Mesendoderm (in vitro differentiated cells): ENCODE results near the gene MARCHF9. TPM values are rescaled to one million over a fixed set of nuclear protein-coding genes. Genes with fewer than 3 reads are reported as not detected.

Experiments used
- DNase-seq: peaks from one replicate; pipeline ENCODE4 v3.0.0; 2013
- H2AK5ac ChIP-seq: 2 replicates; pipeline ENCODE4 v1.6.1; 2013; ENCODE audit warnings: low read length, inconsistent platforms
- H2BK120ac ChIP-seq: 2 replicates; pipeline ENCODE4 v1.6.1; 2013; ENCODE audit warnings: low read depth, mild to moderate bottlenecking, low read length, moderate library complexity, mixed read lengths
- H2BK15ac ChIP-seq: replicated peaks from 2 replicates; pipeline ENCODE4 v1.6.1; 2013; ENCODE audit warnings: low read depth, mild to moderate bottlenecking, moderate library complexity
- H2BK5ac ChIP-seq: 2 replicates; pipeline ENCODE4 v1.6.1; 2013; ENCODE audit warnings: low read length, inconsistent platforms
- H3K18ac ChIP-seq: 2 replicates; pipeline ENCODE4 v1.6.1; 2013; ENCODE audit warnings: mild to moderate bottlenecking, low read length, mixed read lengths
- H3K23ac ChIP-seq: one replicate; pipeline ENCODE4 v1.6.1; 2013; ENCODE audit warnings: low read length
- H3K27ac ChIP-seq: 2 replicates; pipeline ENCODE4 v1.5.1; 2013; ENCODE audit warnings: low read depth, mild to moderate bottlenecking, inconsistent platforms, low read length, moderate library complexity
- H3K27me3 ChIP-seq: 2 replicates; pipeline ENCODE4 v1.6.1; 2013; ENCODE audit warnings: low read length, control low read depth, mild to moderate bottlenecking, inconsistent platforms; ENCODE audit not compliant: insufficient read depth, poor library complexity
- H3K36me3 ChIP-seq: 2 replicates; pipeline ENCODE4 v1.6.1; 2013; ENCODE audit warnings: low read length, inconsistent platforms; ENCODE audit not compliant: control insufficient read depth, insufficient read depth
- H3K4ac ChIP-seq: one replicate; pipeline ENCODE4 v1.6.1; 2013; ENCODE audit warnings: low read depth, mild to moderate bottlenecking, low read length, moderate library complexity
- H3K4me1 ChIP-seq: 2 replicates; pipeline ENCODE4 v1.6.1; 2013; ENCODE audit warnings: low read depth, low read length, inconsistent platforms; ENCODE audit not compliant: control insufficient read depth
- H3K4me2 ChIP-seq: 2 replicates; pipeline ENCODE4 v1.6.1; 2013; ENCODE audit warnings: low read length
- H3K4me3 ChIP-seq: 2 replicates; pipeline ENCODE4 v1.5.1; 2013; ENCODE audit warnings: mild to moderate bottlenecking, low read length
- H3K56ac ChIP-seq: one replicate; pipeline ENCODE4 v1.6.1; 2013; ENCODE audit warnings: low read length
- H3K79me1 ChIP-seq: 2 replicates; pipeline ENCODE4 v1.6.1; 2013; ENCODE audit warnings: low read length, inconsistent platforms
- H3K79me2 ChIP-seq: 2 replicates; pipeline ENCODE4 v1.6.1; 2013; ENCODE audit warnings: mild to moderate bottlenecking, low read length; ENCODE audit not compliant: control insufficient read depth, insufficient read depth
- H3K9ac ChIP-seq: 2 replicates; pipeline ENCODE4 v1.6.1; 2013; ENCODE audit warnings: low read length, inconsistent platforms
- H4K5ac ChIP-seq: one replicate; pipeline ENCODE4 v1.6.1; 2013; ENCODE audit warnings: low read length
- H4K8ac ChIP-seq: one replicate; pipeline ENCODE4 v1.6.1; 2013; ENCODE audit warnings: low read depth, mild to moderate bottlenecking, control low read depth, low read length, moderate library complexity
- WGBS: extraction: QIAGEN DNeasy Blood & Tissue Kit; methylation state at CpG from one replicate; pipeline ENCODE4 v1.1.7; 2013; ENCODE audit warnings: low lambda C conversion rate, missing lambda C conversion rate; ENCODE audit not compliant: insufficient coverage; ENCODE audit errors: extremely low coverage; 5-methylcytosine and 5-hydroxymethylcytosine counted together
- small RNA-seq: library from polyadenylated mRNA; stranded (forward); fragments of <200 nt; extraction: miRNeasy Mini kit (QIAGEN cat#:217004); gene quantifications from one replicate; pipeline ENCODE3, GENCODE V24; 2013; ENCODE audit not compliant: insufficient read depth

The MARCHF9 gene

GRCh38 chr12:57807285-57807684 lies 52.4 kb downstream of the MARCHF9 start:
- Histone ChIP-seq H2BK120ac (no peak overlapping the region), H3K23ac (no peak overlapping the region), H3K79me2 (no peaks in the 10 kb centered on the region), H2BK15ac (no peak overlapping the region), H3K4me3 (no peak overlapping the region), H3K18ac (no peak overlapping the region), H3K79me1 (no peaks in the 10 kb centered on the region), H2BK5ac (no peak overlapping the region), H3K27ac (no peak overlapping the region), H2AK5ac (no peak overlapping the region), H3K36me3 (no peaks in the 10 kb centered on the region), H3K4me1 (no peaks in the 10 kb centered on the region), H3K27me3 (no peaks in the 10 kb centered on the region), H4K8ac (no peak overlapping the region), H3K4ac (no peak overlapping the region), H4K5ac (no peak overlapping the region), H3K4me2 (no peak overlapping the region), H3K56ac (no peak overlapping the region), H3K9ac (no peak overlapping the region)
- WGBS: no CpG with 5 or more reads among the region's 9 CpGs
- no peak for DNase-seq

GRCh38 chr12:57808351-57808750 lies 53.4 kb downstream of the MARCHF9 start:
- DNase-seq: no peak
- no peaks in the 10 kb centered on the region for H3K36me3 ChIP-seq
- H3K27me3 ChIP-seq: no peaks in the 10 kb centered on the region
- no peak overlapping the region for H2BK15ac ChIP-seq
- H2AK5ac ChIP-seq: no peak overlapping the region
- H3K56ac ChIP-seq: no peak overlapping the region
- H4K8ac ChIP-seq: no peak overlapping the region
- H2BK5ac ChIP-seq: no peak overlapping the region
- no peaks in the 10 kb centered on the region for H3K4me1 ChIP-seq
- no peaks in the 10 kb centered on the region for H3K79me2 ChIP-seq
- no peak overlapping the region for H3K18ac ChIP-seq
- no peak overlapping the region for H3K9ac ChIP-seq
- no peak overlapping the region for H3K23ac ChIP-seq
- WGBS: no CpG with 5 or more reads among the region's 5 CpGs
- H3K4me3 ChIP-seq: no peak overlapping the region
- H3K27ac ChIP-seq: no peak overlapping the region
- no peak overlapping the region for H4K5ac ChIP-seq
- no peak overlapping the region for H2BK120ac ChIP-seq
- H3K4me2 ChIP-seq: no peak overlapping the region
- H3K79me1 ChIP-seq: no peaks in the 10 kb centered on the region
- no peak overlapping the region for H3K4ac ChIP-seq

- no peak overlapping the region for H3K27ac ChIP-seq
- H3K23ac ChIP-seq: no peak overlapping the region
- no peak overlapping the region for H2BK15ac ChIP-seq
- H4K5ac ChIP-seq: no peak overlapping the region
- no peaks in the 10 kb centered on the region for H3K79me1 ChIP-seq
- H4K8ac ChIP-seq: no peak overlapping the region
- H3K4ac ChIP-seq: no peak overlapping the region
- H3K18ac ChIP-seq: no peak overlapping the region
- no peaks in the 10 kb centered on the region for H3K79me2 ChIP-seq
- no peaks in the 10 kb centered on the region for H3K4me1 ChIP-seq
- H3K9ac ChIP-seq: no peak overlapping the region
- no peak for DNase-seq
- no peak overlapping the region for H2BK5ac ChIP-seq
- no peak overlapping the region for H3K4me3 ChIP-seq
- no peak overlapping the region for H3K4me2 ChIP-seq
- no peak overlapping the region for H3K56ac ChIP-seq
- no peak overlapping the region for H2AK5ac ChIP-seq
- no peaks in the 10 kb centered on the region for H3K36me3 ChIP-seq
- no peaks in the 10 kb centered on the region for H3K27me3 ChIP-seq
- no peak overlapping the region for H2BK120ac ChIP-seq
- WGBS: no CpG with 5 or more reads among the region's 3 CpGs
Measured at GRCh38 chr12:57809425-57809824, 54.5 kb downstream of the MARCHF9 start.

Small RNA genes lying within 50 kb of the gene (small RNA-seq; reads per million reads assigned to genes)
- gene RNU6-1083P: not detected
